OCI-LY3 (cell line): ENCODE data around the gene DHX15.

Experiments
- H2AFZ ChIP-seq: fragments of 200-600, 300-600 bp; shearing (Covaris generic); 2 replicates; pipeline ENCODE4 v1.6.0; 2014; ENCODE audit warnings: antibody characterized with exemption, low read depth, low read length
- H3K27ac ChIP-seq: fragments of 200-600, 300-600 bp; sonication (generic); 2 replicates; pipeline ENCODE4 v1.5.1; 2014; ENCODE audit warnings: mild to moderate bottlenecking, low read length, moderate library complexity, mixed read lengths
- H3K27me3 ChIP-seq: fragments of 200-600, 300-600 bp; sonication (generic); 2 replicates; pipeline ENCODE4 v1.6.1; 2014; ENCODE audit warnings: low read depth, low read length, mixed read lengths
- H3K36me3 ChIP-seq: fragments of 200-600, 300-600 bp; sonication (generic); replicated peaks from 2 replicates; pipeline ENCODE3; 2014; ENCODE audit warnings: low read depth, low read length, mixed read lengths
- H3K4me1 ChIP-seq: fragments of 300-600, 200-600 bp; sonication (generic); 2 replicates; pipeline ENCODE4 v1.6.1; 2014; ENCODE audit warnings: low read length, mixed read lengths
- H3K4me2 ChIP-seq: fragments of 200-600, 300-600 bp; sonication (generic); 2 replicates; pipeline ENCODE4 v1.6.1; 2014; ENCODE audit warnings: low read length, mixed read lengths
- H3K4me3 ChIP-seq: fragments of 300-600, 200-600 bp; sonication (generic); 2 replicates; pipeline ENCODE4 v1.5.1; 2014; ENCODE audit warnings: antibody characterized with exemption, mild to moderate bottlenecking, low read length, moderate library complexity
- H3K79me2 ChIP-seq: fragments of 300-600, 200-600 bp; shearing (Covaris generic); 2 replicates; pipeline ENCODE4 v1.6.1; 2014; ENCODE audit warnings: mild to moderate bottlenecking, low read length, mixed read lengths
- H3K9ac ChIP-seq: fragments of 300-600, 200-600 bp; shearing (Covaris generic); 2 replicates; pipeline ENCODE4 v1.6.0; 2014; ENCODE audit warnings: mild to moderate bottlenecking, low read length, moderate library complexity
- H3K9me3 ChIP-seq: fragments of 200-600, 300-600 bp; shearing (Covaris generic); 2 replicates; pipeline ENCODE4 v1.6.1; 2014; ENCODE audit warnings: low read length, mixed read lengths; ENCODE audit not compliant: insufficient read depth
- H4K20me1 ChIP-seq: fragments of 200-600, 300-600 bp; sonication (generic); 2 replicates; pipeline ENCODE4 v1.6.1; 2016; ENCODE audit warnings: low read length, mixed read lengths; ENCODE audit not compliant: insufficient read depth
- EZH2phosphoT487 ChIP-seq: fragments of 200-600 bp; shearing (Covaris generic); IDR thresholded peaks from 2 replicates; pipeline ENCODE4 v1.6.1; 2018; ENCODE audit warnings: antibody characterized with exemption, mixed run types, low read depth
- TF ChIP-seq, protein P1 (sequence below): fragments of 200-600, 300-600 bp; sonication (generic); IDR thresholded peaks from 2 replicates; pipeline ENCODE4 v1.5.1; 2014; ENCODE audit warnings: antibody characterized with exemption, low read length, low read depth

The DHX15 gene

DNA sequence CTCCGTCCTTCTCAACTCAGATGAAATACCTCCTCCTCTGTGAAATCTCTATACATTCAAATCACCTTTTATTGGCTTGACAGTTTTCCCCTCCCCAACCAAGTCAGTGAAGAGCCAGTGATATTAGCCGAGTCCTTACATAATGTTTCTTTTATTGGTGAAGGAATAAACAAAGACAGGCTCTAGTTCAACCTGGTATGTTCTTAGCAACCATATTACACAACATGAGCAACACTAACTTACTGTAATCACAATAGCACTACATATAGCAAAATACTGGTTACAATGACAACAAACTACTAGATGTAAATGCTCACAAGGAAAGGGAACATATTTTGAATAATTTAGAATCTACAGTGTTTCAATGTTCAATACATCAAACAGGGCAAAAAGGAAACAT, 19.9 kb downstream of the DHX15 start:
- H3K9ac ChIP-seq, result no peak overlapping the region
- H2AFZ ChIP-seq, result no peak overlapping the region
- H3K27ac ChIP-seq, result no peak overlapping the region
- peaks cover 92% of the 10 kb centered on the region for H4K20me1 ChIP-seq
- peaks cover 100% of the 10 kb centered on the region for H3K79me2 ChIP-seq
- H3K4me1 ChIP-seq, result peaks cover 4% of the 10 kb centered on the region; the same call in 1 of the 2 replicates
- no peak overlapping the region for H3K4me2 ChIP-seq
- H3K9me3 ChIP-seq, result no peaks in the 10 kb centered on the region
- H3K27me3 ChIP-seq, result no peaks in the 10 kb centered on the region
- TF ChIP-seq EZH2phosphoT487, result no peak
- TF ChIP-seq, protein P1, sequence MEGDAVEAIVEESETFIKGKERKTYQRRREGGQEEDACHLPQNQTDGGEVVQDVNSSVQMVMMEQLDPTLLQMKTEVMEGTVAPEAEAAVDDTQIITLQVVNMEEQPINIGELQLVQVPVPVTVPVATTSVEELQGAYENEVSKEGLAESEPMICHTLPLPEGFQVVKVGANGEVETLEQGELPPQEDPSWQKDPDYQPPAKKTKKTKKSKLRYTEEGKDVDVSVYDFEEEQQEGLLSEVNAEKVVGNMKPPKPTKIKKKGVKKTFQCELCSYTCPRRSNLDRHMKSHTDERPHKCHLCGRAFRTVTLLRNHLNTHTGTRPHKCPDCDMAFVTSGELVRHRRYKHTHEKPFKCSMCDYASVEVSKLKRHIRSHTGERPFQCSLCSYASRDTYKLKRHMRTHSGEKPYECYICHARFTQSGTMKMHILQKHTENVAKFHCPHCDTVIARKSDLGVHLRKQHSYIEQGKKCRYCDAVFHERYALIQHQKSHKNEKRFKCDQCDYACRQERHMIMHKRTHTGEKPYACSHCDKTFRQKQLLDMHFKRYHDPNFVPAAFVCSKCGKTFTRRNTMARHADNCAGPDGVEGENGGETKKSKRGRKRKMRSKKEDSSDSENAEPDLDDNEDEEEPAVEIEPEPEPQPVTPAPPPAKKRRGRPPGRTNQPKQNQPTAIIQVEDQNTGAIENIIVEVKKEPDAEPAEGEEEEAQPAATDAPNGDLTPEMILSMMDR, result no peak
- peaks cover 67% of the 10 kb centered on the region for H3K36me3 ChIP-seq
- no peak overlapping the region for H3K4me3 ChIP-seq

DNA sequence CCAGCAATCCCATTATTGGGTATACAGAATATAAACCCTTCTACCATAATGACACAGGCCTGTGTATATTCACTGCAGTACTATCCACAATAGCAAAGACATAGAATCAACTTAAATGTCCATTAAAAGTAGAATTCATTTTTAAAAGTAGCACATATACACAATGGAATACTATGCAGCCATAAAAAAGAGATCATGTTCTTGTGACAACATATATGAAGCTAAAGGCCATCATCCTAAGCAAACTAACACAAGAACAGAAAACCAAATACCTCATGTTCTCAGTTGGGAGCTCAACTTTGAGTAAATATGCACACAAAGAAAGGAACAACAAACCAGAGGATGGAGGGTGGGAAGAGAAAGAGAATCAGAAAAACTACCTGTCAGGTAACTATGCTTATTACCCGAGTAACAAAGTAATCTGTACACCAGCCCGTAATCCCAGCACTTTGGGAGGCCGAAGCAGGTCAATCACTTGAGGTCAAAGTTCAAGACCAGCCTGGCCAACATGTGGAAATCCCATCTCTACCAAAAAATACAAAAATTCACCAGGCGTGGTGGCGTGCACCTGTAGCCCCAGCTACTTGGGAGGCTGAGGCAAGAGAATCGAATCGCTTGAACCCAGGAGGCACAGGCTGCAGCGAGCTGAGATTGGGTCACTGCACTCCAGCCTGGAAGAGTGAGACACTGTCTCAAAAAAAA, 22.8 kb downstream of the DHX15 start:
- H3K4me3 ChIP-seq, result no peak overlapping the region
- H2AFZ ChIP-seq, result no peak overlapping the region
- peaks cover 98% of the 10 kb centered on the region for H4K20me1 ChIP-seq
- H3K27me3 ChIP-seq, result no peaks in the 10 kb centered on the region
- H3K36me3 ChIP-seq, result peaks cover 69% of the 10 kb centered on the region
- no peak overlapping the region for H3K4me2 ChIP-seq
- no peak for TF ChIP-seq EZH2phosphoT487
- H3K27ac ChIP-seq, result no peak overlapping the region
- no peaks in the 10 kb centered on the region for H3K9me3 ChIP-seq
- H3K4me1 ChIP-seq, result peaks cover 26% of the 10 kb centered on the region
- H3K9ac ChIP-seq, result no peak overlapping the region
- H3K79me2 ChIP-seq, result peaks cover 100% of the 10 kb centered on the region

DNA sequence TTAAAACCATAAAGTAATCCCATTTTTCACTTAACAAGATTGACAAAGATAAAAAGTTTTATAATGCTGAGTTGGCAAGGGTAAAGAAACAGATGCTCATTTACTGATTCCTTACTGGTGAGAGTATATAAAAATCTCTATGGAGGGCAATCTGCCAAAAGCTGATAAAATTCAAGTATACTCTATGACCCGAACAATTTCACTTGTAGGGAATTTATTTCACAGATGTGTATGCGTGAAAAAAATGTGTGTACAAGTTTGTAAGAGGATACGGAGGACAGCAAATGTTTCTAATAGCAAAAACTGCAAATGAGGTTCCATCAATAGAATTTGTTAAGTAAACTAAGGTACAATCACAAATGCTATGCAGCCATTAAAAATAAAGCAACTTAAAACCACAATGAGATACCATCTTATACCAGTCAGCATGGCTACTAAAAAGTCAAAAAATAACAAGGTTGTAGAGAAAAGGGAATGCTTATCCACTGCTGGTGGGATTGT, 23.4 kb downstream of the DHX15 start:
- H3K36me3 ChIP-seq, result peaks cover 71% of the 10 kb centered on the region
- peaks cover 98% of the 10 kb centered on the region for H4K20me1 ChIP-seq
- no peak overlapping the region for H3K4me3 ChIP-seq
- H3K27me3 ChIP-seq, result no peaks in the 10 kb centered on the region
- H3K9me3 ChIP-seq, result no peaks in the 10 kb centered on the region
- H3K4me2 ChIP-seq, result no peak overlapping the region
- no peak overlapping the region for H3K9ac ChIP-seq
- no peak overlapping the region for H2AFZ ChIP-seq
- H3K27ac ChIP-seq, result no peak overlapping the region
- H3K4me1 ChIP-seq, result peaks cover 26% of the 10 kb centered on the region
- no peak for TF ChIP-seq EZH2phosphoT487
- TF ChIP-seq, protein P1, result no peak
- peaks cover 100% of the 10 kb centered on the region for H3K79me2 ChIP-seq

DNA sequence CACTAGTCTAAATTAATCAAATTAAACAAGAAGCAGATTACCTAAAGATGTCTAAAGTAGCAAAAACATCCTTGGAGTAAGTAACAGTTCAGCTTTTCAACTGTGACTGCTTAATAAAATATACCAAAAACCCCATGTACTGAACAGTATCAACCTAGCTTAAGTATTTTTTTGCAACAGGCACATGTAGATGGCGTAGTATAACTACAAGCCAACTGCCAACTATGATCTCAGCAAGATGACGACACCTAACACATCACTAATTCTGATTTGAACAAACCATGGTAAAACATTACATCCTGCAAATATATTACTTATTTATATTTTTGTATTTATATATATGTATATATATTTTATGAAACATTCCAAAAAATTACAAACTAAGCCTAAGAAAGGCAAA, 24.5 kb downstream of the DHX15 start:
- Histone ChIP-seq H3K4me2 (no peak overlapping the region), H3K4me1 (peaks cover 26% of the 10 kb centered on the region), H3K79me2 (peaks cover 100% of the 10 kb centered on the region), H3K36me3 (peaks cover 68% of the 10 kb centered on the region), H3K9me3 (no peaks in the 10 kb centered on the region), H4K20me1 (peaks cover 94% of the 10 kb centered on the region), H3K9ac (no peak overlapping the region), H3K27ac (no peak overlapping the region), H3K27me3 (no peaks in the 10 kb centered on the region), H2AFZ (no peak overlapping the region), H3K4me3 (no peak overlapping the region)
- TF ChIP-seq EZH2phosphoT487, result no peak
- TF ChIP-seq, protein P1, result no peak
